Measurements from ENCODE around the gene NOP53.

The NOP53 gene

DNA sequence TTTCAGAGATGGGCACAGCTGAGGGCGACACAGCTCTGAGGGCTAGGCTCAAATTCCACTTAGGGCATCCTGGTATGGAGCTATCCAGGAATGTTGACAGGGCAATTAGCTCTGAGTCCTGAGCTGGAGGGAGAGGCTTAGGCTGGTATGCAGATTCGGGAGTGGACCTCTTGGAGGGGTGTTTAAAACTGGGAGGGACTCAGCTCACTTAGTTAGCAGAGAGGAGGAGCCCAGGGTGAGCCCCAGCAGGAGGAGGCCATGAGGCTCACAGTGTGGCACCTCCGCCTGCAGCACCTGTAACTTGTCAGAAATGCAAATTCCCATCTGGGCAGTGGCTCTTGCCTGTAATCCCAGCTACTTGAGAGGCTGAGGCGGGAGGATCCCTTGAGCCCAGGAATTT is 10.2 kb upstream of the NOP53 start (continued):
- no peak for TF ChIP-seq ZBTB11 (tag by site-specific recombination; conservative IDR thresholded peaks at IDR 0.05; ENCODE audit: low read depth)
- TF ChIP-seq ZNF24 (tag by site-specific recombination; IDR thresholded peaks at IDR 0.05): no peak
- TF ChIP-seq, protein P1, sequence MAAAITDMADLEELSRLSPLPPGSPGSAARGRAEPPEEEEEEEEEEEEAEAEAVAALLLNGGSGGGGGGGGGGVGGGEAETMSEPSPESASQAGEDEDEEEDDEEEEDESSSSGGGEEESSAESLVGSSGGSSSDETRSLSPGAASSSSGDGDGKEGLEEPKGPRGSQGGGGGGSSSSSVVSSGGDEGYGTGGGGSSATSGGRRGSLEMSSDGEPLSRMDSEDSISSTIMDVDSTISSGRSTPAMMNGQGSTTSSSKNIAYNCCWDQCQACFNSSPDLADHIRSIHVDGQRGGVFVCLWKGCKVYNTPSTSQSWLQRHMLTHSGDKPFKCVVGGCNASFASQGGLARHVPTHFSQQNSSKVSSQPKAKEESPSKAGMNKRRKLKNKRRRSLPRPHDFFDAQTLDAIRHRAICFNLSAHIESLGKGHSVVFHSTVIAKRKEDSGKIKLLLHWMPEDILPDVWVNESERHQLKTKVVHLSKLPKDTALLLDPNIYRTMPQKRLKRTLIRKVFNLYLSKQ (tag by site-specific recombination; IDR thresholded peaks at IDR 0.05; ENCODE audit: borderline replicate concordance): no peak
- no peak for TF ChIP-seq HOXC10 (CRISPR knock-in tag; IDR thresholded peaks at IDR 0.05)
- TF ChIP-seq ZBTB21 (tag by site-specific recombination; IDR thresholded peaks at IDR 0.05): no peak
- no peak for TF ChIP-seq ZNF391 (tag by site-specific recombination; IDR thresholded peaks at IDR 0.05; ENCODE audit: borderline replicate concordance, low read depth)
- TF ChIP-seq, protein P2, sequence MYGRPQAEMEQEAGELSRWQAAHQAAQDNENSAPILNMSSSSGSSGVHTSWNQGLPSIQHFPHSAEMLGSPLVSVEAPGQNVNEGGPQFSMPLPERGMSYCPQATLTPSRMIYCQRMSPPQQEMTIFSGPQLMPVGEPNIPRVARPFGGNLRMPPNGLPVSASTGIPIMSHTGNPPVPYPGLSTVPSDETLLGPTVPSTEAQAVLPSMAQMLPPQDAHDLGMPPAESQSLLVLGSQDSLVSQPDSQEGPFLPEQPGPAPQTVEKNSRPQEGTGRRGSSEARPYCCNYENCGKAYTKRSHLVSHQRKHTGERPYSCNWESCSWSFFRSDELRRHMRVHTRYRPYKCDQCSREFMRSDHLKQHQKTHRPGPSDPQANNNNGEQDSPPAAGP (tag by site-specific recombination; IDR thresholded peaks at IDR 0.05): no peak
- TF ChIP-seq ZNF776 (tag by site-specific recombination; IDR thresholded peaks at IDR 0.05; ENCODE audit: borderline replicate concordance): no peak
- no peak for TF ChIP-seq ZNF596 (tag by site-specific recombination; IDR thresholded peaks at IDR 0.05)
- TF ChIP-seq ZNF2 (tag by site-specific recombination; IDR thresholded peaks at IDR 0.05): no peak
- no peak for TF ChIP-seq ZNF658 (tag by site-specific recombination; IDR thresholded peaks at IDR 0.05)

DNA sequence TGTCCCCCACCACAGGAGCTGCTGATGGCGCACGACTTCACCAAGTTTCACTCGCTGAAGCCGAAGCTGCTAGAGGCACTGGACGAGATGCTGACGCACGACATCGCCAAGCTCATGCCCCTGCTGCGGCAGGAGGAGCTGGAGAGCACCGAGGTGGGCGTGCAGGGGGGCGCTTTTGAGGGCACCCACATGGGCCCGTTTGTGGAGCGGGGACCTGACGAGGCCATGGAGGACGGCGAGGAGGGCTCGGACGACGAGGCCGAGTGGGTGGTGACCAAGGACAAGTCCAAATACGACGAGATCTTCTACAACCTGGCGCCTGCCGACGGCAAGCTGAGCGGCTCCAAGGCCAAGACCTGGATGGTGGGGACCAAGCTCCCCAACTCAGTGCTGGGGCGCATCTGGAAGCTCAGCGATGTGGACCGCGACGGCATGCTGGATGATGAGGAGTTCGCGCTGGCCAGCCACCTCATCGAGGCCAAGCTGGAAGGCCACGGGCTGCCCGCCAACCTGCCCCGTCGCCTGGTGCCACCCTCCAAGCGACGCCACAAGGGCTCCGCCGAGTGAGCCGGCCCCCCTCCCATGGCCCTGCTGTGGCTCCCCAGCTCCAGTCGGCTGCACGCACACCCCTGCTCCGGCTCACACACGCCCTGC is 4.4 kb upstream of the NOP53 start:
- no peaks in the 10 kb centered on the region for H3K9me3 ChIP-seq (ENCODE audit: control insufficient read depth, insufficient read depth, low read depth, low read length)
- POLR2A ChIA-PET: interaction anchor here (0.8 kb wide), 1 partner anchor 17 kb away, joined by 4 read pairs; no protein-coding TSS in a partner anchor
- H3K4me1 ChIP-seq (ENCODE audit: control insufficient read depth, insufficient read depth, low read length): peaks cover 3% of the 10 kb centered on the region; the same call in 1 of the 2 replicates
- no peaks in the 10 kb centered on the region; a peak in 1 of 3 replicates for H3K36me3 ChIP-seq (ENCODE audit: control insufficient read depth in 2 of 2, insufficient read depth in 1 of 2, low read length in 2 of 2)
- no peak overlapping the region for H3K4me3 ChIP-seq (ENCODE audit: low read depth, low read length)
- CTCF ChIA-PET: interaction anchor here (0.6 to 1.7 kb wide), 3 partner anchors 28 to 257 kb away, joined by 3 to 13 read pairs (median 7); partner anchors contain the start of genes EHD2 and KPTN
- no peak overlapping the region for H3K27ac ChIP-seq (ENCODE audit: extremely low read depth, low read depth, low read length)
- TF ChIP-seq PATZ1 (tag by site-specific recombination; IDR thresholded peaks at IDR 0.05) (no peak), ZNF830 (tag by site-specific recombination; IDR thresholded peaks at IDR 0.05; ENCODE audit: low read depth) (no peak), ZNF311 (tag by site-specific recombination; IDR thresholded peaks at IDR 0.05; ENCODE audit: borderline replicate concordance) (no peak), ZNF266 (tag by site-specific recombination; IDR thresholded peaks at IDR 0.05; ENCODE audit: low read depth) (no peak), KLF9 (tag by site-specific recombination; IDR thresholded peaks at IDR 0.05; ENCODE audit: low read depth) (no peak), ZBTB1 (tag by site-specific recombination; IDR thresholded peaks at IDR 0.05) (no peak)
- TF ChIP-seq, protein P3, sequence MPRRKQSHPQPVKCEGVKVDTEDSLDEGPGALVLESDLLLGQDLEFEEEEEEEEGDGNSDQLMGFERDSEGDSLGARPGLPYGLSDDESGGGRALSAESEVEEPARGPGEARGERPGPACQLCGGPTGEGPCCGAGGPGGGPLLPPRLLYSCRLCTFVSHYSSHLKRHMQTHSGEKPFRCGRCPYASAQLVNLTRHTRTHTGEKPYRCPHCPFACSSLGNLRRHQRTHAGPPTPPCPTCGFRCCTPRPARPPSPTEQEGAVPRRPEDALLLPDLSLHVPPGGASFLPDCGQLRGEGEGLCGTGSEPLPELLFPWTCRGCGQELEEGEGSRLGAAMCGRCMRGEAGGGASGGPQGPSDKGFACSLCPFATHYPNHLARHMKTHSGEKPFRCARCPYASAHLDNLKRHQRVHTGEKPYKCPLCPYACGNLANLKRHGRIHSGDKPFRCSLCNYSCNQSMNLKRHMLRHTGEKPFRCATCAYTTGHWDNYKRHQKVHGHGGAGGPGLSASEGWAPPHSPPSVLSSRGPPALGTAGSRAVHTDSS (tag by site-specific recombination; IDR thresholded peaks at IDR 0.05): no peak
- TF ChIP-seq, protein P4, sequence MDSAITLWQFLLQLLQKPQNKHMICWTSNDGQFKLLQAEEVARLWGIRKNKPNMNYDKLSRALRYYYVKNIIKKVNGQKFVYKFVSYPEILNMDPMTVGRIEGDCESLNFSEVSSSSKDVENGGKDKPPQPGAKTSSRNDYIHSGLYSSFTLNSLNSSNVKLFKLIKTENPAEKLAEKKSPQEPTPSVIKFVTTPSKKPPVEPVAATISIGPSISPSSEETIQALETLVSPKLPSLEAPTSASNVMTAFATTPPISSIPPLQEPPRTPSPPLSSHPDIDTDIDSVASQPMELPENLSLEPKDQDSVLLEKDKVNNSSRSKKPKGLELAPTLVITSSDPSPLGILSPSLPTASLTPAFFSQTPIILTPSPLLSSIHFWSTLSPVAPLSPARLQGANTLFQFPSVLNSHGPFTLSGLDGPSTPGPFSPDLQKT (IDR thresholded peaks at IDR 0.05; ENCODE audit: borderline replicate concordance, low read depth, low read length): no peak
- TF ChIP-seq, protein P5, sequence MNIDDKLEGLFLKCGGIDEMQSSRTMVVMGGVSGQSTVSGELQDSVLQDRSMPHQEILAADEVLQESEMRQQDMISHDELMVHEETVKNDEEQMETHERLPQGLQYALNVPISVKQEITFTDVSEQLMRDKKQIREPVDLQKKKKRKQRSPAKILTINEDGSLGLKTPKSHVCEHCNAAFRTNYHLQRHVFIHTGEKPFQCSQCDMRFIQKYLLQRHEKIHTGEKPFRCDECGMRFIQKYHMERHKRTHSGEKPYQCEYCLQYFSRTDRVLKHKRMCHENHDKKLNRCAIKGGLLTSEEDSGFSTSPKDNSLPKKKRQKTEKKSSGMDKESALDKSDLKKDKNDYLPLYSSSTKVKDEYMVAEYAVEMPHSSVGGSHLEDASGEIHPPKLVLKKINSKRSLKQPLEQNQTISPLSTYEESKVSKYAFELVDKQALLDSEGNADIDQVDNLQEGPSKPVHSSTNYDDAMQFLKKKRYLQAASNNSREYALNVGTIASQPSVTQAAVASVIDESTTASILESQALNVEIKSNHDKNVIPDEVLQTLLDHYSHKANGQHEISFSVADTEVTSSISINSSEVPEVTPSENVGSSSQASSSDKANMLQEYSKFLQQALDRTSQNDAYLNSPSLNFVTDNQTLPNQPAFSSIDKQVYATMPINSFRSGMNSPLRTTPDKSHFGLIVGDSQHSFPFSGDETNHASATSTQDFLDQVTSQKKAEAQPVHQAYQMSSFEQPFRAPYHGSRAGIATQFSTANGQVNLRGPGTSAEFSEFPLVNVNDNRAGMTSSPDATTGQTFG (tag by site-specific recombination; IDR thresholded peaks at IDR 0.05; ENCODE audit: borderline replicate concordance): no peak
